Bronchus fibroblast of lung (primary cell): ENCODE data around the gene MTPN. TPM values are rescaled to one million over a fixed set of nuclear protein-coding genes. Genes with fewer than 3 reads are reported as not detected.

Experiments
- total RNA-seq: library from RNA; depleted of rRNA; stranded (reverse); fragments of >200 nt; gene quantifications from 2 replicates; pipeline ENCODE4 v1.2.3, GENCODE V29; 2015

The MTPN gene
- 81.9 and 96.3 TPM in 2 replicates for total RNA-seq

GRCh38 chr7:135977007-135977741 is at the start of gene MTPN:
Gene MTPN, minus strand, starts transcription at chr7:135977359. Its CDS starts 259 bp downstream, at chr7:135977100.

Other genes with a start within 250 kb of the MTPN start
- gene SLC13A4, start 249.2 kb downstream of the MTPN start, total RNA-seq, result 0.17 and 0.59 TPM in 2 replicates
- gene FAM180A, start 228.5 kb downstream of the MTPN start, total RNA-seq, result 8.2 and 11.1 TPM in 2 replicates